GM21737 (cell line): ENCODE data around the gene LDHAL6B.
"Not testable (repeated sequence)": the region's sequence is repeated elsewhere in the genome, so short reads cannot be mapped to it uniquely, and the experiment has no call there.

ENCODE experiments used
- ATAC-seq: cut with Tn5 transposase; IDR thresholded peaks from one replicate; pipeline ENCODE4 v1.9.1; 2021; ENCODE audit warnings: mild to moderate bottlenecking, moderate library complexity; ENCODE audit not compliant: unreplicated experiment

The LDHAL6B gene

GRCh38 chr15:59206623-59207183 lies at the start of gene LDHAL6B:
LDHAL6B (plus strand) TSS chr15:59206843; CDS start chr15:59206941, 98 bp downstream.
- no peak for ATAC-seq

- ATAC-seq, result no peak
These were observed 49.2 kb upstream of the LDHAL6B start for GRCh38 chr15:59157396-59157795.

- ATAC-seq, result no peak
These were observed 48.6 kb upstream of the LDHAL6B start for GRCh38 chr15:59157840-59158700.

GRCh38 chr15:59158701-59159034 lies 48.0 kb upstream of the LDHAL6B start:
- no peak for ATAC-seq

- ATAC-seq, result no peak
These were observed 47.4 kb upstream of the LDHAL6B start for GRCh38 chr15:59159210-59159609.

GRCh38 chr15:59160880-59161593 lies 45.6 kb upstream of the LDHAL6B start:
- ATAC-seq, result no peak

- not testable (repeated sequence) for ATAC-seq
These were observed 44.6 kb upstream of the LDHAL6B start for GRCh38 chr15:59162080-59162479.

GRCh38 chr15:59165726-59166125 lies 40.9 kb upstream of the LDHAL6B start:
- no peak for ATAC-seq

GRCh38 chr15:59166166-59166565 lies 40.5 kb upstream of the LDHAL6B start:
- no peak for ATAC-seq

- no peak for ATAC-seq
These were observed 39.9 kb upstream of the LDHAL6B start for GRCh38 chr15:59166601-59167265.

- ATAC-seq, result no peak
These were observed 38.1 kb upstream of the LDHAL6B start for GRCh38 chr15:59168536-59168935.

- ATAC-seq, result no peak
These were observed 37.4 kb upstream of the LDHAL6B start for GRCh38 chr15:59169251-59169708.

GRCh38 chr15:59170295-59171066 lies 36.2 kb upstream of the LDHAL6B start:
- ATAC-seq, result no peak

- no peak for ATAC-seq
These were observed 35.6 kb upstream of the LDHAL6B start for GRCh38 chr15:59171067-59171397.

- no peak for ATAC-seq
These were observed 34.2 kb upstream of the LDHAL6B start for GRCh38 chr15:59172289-59172901.

GRCh38 chr15:59173194-59173593 lies 33.4 kb upstream of the LDHAL6B start:
- ATAC-seq, result no peak

- no peak for ATAC-seq
These were observed 32.4 kb upstream of the LDHAL6B start for GRCh38 chr15:59174151-59174834.

GRCh38 chr15:59174835-59175831 lies 31.5 kb upstream of the LDHAL6B start:
- no peak for ATAC-seq
